K562 (cell line): Measurements from ENCODE around the gene TGM5. TPM values are rescaled to one million over a fixed set of nuclear protein-coding genes. Genes with fewer than 3 reads are reported as not detected.
A peak's percentile ranks its signal among the peaks of the same experiment; 100 is the strongest.

ENCODE experiments used
- ARID1B ChIP-seq: fragments of 450-650 bp; IDR thresholded peaks from 2 replicates; pipeline ENCODE4 v1.6.1; 2016; ENCODE audit warnings: antibody characterized with exemption, mild to moderate bottlenecking, inconsistent platforms
- CBX1 ChIP-seq: sonication (generic); IDR thresholded peaks from 2 replicates; pipeline ENCODE4 v1.6.1; 2016; ENCODE audit warnings: antibody characterized with exemption, low read depth, mild to moderate bottlenecking
- CHD4 ChIP-seq: fragments of 200-600 bp; sonication (generic); IDR thresholded peaks from 3 replicates; pipeline ENCODE4 v1.6.1; 2012; ENCODE audit warnings: low read depth, mild to moderate bottlenecking, mixed read lengths, low read length, inconsistent platforms; ENCODE audit not compliant: insufficient read depth, insufficient replicate concordance, poor library complexity, severe bottlenecking
- CREB1 ChIP-seq, 2 experiments: sonication (generic) in 1 of 2; formaldehyde crosslinking in 1 of 2; IDR thresholded peaks; 2 replicates each; pipeline versions ENCODE4 v1.6.1 to v1.8.0; 2012 to 2022; ENCODE audit warnings: inconsistent platforms in 1 of 2, mild to moderate bottlenecking in 1 of 2, missing genetic modification reagents in 1 of 2, moderate library complexity in 1 of 2
- ESRRA ChIP-seq: fragments of 450-650 bp; IDR thresholded peaks from 2 replicates; pipeline ENCODE4 v1.6.1; 2014; ENCODE audit warnings: low read depth, mild to moderate bottlenecking, moderate library complexity, borderline replicate concordance
- HMBOX1 ChIP-seq: sonication (generic); IDR thresholded peaks from 2 replicates; pipeline ENCODE4 v1.6.1; 2016
- MCM3 ChIP-seq: fragments of 450-650 bp; IDR thresholded peaks from 2 replicates; pipeline ENCODE4 v1.6.1; 2016
- NR2F6 ChIP-seq: fragments of 450-650 bp; formaldehyde crosslinking; IDR thresholded peaks from 2 replicates; pipeline ENCODE4 v1.4.0; 2020; ENCODE audit warnings: mild to moderate bottlenecking
- RERE ChIP-seq: sonication (generic); formaldehyde crosslinking; IDR thresholded peaks from 2 replicates; pipeline ENCODE4 v1.8.0; 2023; ENCODE audit warnings: missing genetic modification reagents, mild to moderate bottlenecking, borderline replicate concordance
- TCF7L2 ChIP-seq: fragments of 150-350 bp; IDR thresholded peaks from 2 replicates; pipeline ENCODE4 v1.6.1; 2016; ENCODE audit warnings: low read depth, mild to moderate bottlenecking, low read length, moderate library complexity
- THRA ChIP-seq: fragments of 450-650 bp; IDR thresholded peaks from 2 replicates; pipeline ENCODE4 v1.6.1; 2017; ENCODE audit warnings: mild to moderate bottlenecking, moderate library complexity
- TRIM24 ChIP-seq, 2 experiments: fragments of 450-650 bp; IDR thresholded peaks; 2 replicates each; pipeline ENCODE4 v1.6.1; 2016
- UBTF ChIP-seq, 2 experiments: IDR thresholded peaks; 2 replicates each; pipeline ENCODE4 v1.6.1; 2012; ENCODE audit warnings: improper control_type of control experiment in 2 of 2, low read depth in 2 of 2, low read length in 2 of 2, borderline replicate concordance in 1 of 2
- ZKSCAN3 ChIP-seq: fragments of 250-450 bp; sonication (Bioruptor Pico); IDR thresholded peaks from 2 replicates; pipeline ENCODE4 v1.4.0; 2020
- ZNF280B ChIP-seq: fragments of 250-450 bp; sonication (Bioruptor Pico); IDR thresholded peaks from 2 replicates; pipeline ENCODE4 v1.5.1; 2021; ENCODE audit warnings: mild to moderate bottlenecking
- ZNF830 ChIP-seq: fragments of 250-450 bp; sonication (Bioruptor Pico); IDR thresholded peaks from 2 replicates; pipeline ENCODE4 v1.5.0; 2021; ENCODE audit warnings: mild to moderate bottlenecking
- polyA plus RNA-seq, 8 experiments: library from polyadenylated mRNA; depleted of rRNA in 4 of 8; stranded (reverse) in 5 of 8; unstranded in 3 of 8; fragments of >200 nt; fragmentation: Nextera tagmentation in 2 of 8; fragmentation: Illumina TruSeq in 1 of 8; extraction: Ambion mirVana in 2 of 8; extraction: Trizol in 1 of 8; gene quantifications; 2 replicates each; pipeline versions ENCODE4 v1.2.1 to v1.2.3, GENCODE V29; 2011 to 2014; ENCODE audit warnings: inconsistent platforms in 1 of 8, missing spikeins in 1 of 8
- total RNA-seq, 7 experiments: library from RNA; depleted of rRNA in 6 of 7; stranded (reverse); fragments of >200 nt in 6 of 7; fragmentation: Illumina TruSeq in 2 of 7; extraction: Trizol in 2 of 7; gene quantifications; 2 replicates each; pipeline versions ENCODE4 v1.2.1 to v1.2.3, GENCODE V29; 2011 to 2021; ENCODE audit warnings: low replicate concordance in 1 of 7

The TGM5 gene
- total and polyA plus RNA-seq, 9 of the 15 experiments (the other 6 are each of a cell fraction or from before 2014, with no cell fraction given), result 0.03 to 0.10 (median 0.07) TPM; not detected in 6

GRCh38 chr15:43220991-43221403 is 45.7 kb downstream of the TGM5 start, which contains the start of gene EPB42 (continued):
- no peak for TF ChIP-seq TCF7L2
- TF ChIP-seq ZNF830 (CRISPR knock-in tag), result no peak
- no peak for TF ChIP-seq UBTF (IDR thresholded peaks at IDR 0.05; ENCODE audit: borderline replicate concordance in 1 of 2, low read depth in 2 of 2, low read length in 2 of 2)
- TF ChIP-seq ZKSCAN3 (CRISPR knock-in tag), result no peak
- TF ChIP-seq MCM3, result no peak
- no peak for TF ChIP-seq CHD4
- no peak for TF ChIP-seq THRA
- TF ChIP-seq CREB1 (IDR thresholded peaks at IDR 0.05), result peak; percentile 42; the same call in 1 of the 2 replicates
- TF ChIP-seq CREB1 (CRISPR knock-in tag; IDR thresholded peaks at IDR 0.05), result no peak
- TF ChIP-seq ARID1B, result peak; percentile 95
- 0 out of 2 replicates have a peak, but pooled peaks have one; percentile 19 for TF ChIP-seq HMBOX1
- TF ChIP-seq NR2F6, result no peak
- TF ChIP-seq RERE (CRISPR knock-in tag), result no peak
- TF ChIP-seq CBX1, result no peak
- peak; percentile 71 to 83; a peak in 3 of 4 replicates for TF ChIP-seq TRIM24 (IDR thresholded peaks at IDR 0.05)
- no peak for TF ChIP-seq ZNF280B
- no peak for TF ChIP-seq ESRRA
